ENCODE results near the gene TPMT.

Gene TPMT

DNA sequence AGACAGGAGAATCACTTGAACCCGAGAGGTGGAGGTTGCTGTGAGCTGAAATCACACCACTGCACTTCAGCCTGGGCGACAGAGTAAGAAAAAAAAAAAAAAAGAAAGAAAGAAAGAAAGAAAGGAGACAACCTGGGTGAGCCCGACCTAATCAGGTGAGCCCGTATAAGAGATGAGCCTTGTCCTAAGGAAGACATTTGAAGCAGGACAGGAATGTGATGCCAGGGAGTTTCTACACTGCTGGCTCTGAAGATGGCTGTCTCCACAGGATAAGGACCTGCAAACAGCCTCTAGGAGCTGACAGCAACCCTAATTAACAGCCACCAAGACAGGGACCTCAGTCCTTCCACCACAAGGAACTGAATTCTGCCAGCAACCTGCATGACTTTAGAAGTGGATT is 74.3 kb downstream of the TPMT start:
- no peak overlapping the region for H3K9ac ChIP-seq (ENCODE audit: low read length)
- TF ChIP-seq, protein P1, sequence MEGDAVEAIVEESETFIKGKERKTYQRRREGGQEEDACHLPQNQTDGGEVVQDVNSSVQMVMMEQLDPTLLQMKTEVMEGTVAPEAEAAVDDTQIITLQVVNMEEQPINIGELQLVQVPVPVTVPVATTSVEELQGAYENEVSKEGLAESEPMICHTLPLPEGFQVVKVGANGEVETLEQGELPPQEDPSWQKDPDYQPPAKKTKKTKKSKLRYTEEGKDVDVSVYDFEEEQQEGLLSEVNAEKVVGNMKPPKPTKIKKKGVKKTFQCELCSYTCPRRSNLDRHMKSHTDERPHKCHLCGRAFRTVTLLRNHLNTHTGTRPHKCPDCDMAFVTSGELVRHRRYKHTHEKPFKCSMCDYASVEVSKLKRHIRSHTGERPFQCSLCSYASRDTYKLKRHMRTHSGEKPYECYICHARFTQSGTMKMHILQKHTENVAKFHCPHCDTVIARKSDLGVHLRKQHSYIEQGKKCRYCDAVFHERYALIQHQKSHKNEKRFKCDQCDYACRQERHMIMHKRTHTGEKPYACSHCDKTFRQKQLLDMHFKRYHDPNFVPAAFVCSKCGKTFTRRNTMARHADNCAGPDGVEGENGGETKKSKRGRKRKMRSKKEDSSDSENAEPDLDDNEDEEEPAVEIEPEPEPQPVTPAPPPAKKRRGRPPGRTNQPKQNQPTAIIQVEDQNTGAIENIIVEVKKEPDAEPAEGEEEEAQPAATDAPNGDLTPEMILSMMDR (IDR thresholded peaks at IDR 0.05; ENCODE audit: low read length), result no peak
- TF ChIP-seq EZH2 (IDR thresholded peaks at IDR 0.05; ENCODE audit: borderline replicate concordance, low read length), result no peak

DNA sequence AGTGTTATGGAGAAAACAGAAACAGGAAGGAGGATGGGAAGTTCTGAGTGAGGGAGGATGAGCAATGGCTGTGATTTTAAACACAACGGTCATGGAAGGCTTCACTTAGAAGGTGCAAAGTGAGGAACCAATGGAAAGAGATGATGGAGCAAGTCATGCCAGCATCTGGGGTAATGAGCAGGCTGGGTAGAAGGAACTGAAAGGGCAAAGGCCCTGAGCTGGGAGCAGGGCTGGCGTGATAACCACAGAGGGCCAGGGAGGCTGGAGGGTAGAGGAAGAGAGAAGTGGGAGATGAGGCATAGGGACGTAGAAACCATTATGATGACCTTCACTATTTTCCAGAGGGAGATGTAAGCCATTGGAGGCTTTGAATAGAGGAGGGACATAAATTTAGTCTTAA is 76.0 kb downstream of the TPMT start:
- Histone ChIP-seq H3K9me3 (ENCODE audit: low read length) (no peaks in the 10 kb centered on the region), H2AFZ (ENCODE audit: low read length) (no peak overlapping the region), H3K9ac (ENCODE audit: low read length) (no peak overlapping the region), H3K27me3 (ENCODE audit: insufficient read depth, low read length) (no peaks in the 10 kb centered on the region), H3K27ac (ENCODE audit: low read depth, low read length, poor library complexity, severe bottlenecking) (no peak overlapping the region), H3K36me3 (ENCODE audit: insufficient read depth, low read length) (no peaks in the 10 kb centered on the region), H3K4me2 (ENCODE audit: low read length) (no peak overlapping the region), H3K4me1 (ENCODE audit: insufficient read depth, low read length, severe bottlenecking) (no peaks in the 10 kb centered on the region), H3K4me3 (ENCODE audit: low read depth, low read length, poor library complexity, severe bottlenecking) (no peak overlapping the region), H3F3A (ENCODE audit: insufficient read depth, low read length) (no peaks in the 10 kb centered on the region), H3K79me2 (ENCODE audit: insufficient read depth, low read length) (no peaks in the 10 kb centered on the region), H3K9me2 (ENCODE audit: low read depth, low read length) (no peaks in the 10 kb centered on the region), H4K20me1 (ENCODE audit: insufficient read depth, low read length) (no peaks in the 10 kb centered on the region)
- no peak for TF ChIP-seq EZH2 (IDR thresholded peaks at IDR 0.05; ENCODE audit: borderline replicate concordance, low read length)
- TF ChIP-seq, protein P1 (IDR thresholded peaks at IDR 0.05; ENCODE audit: low read length), result no peak

More for the DNA sequence above, 74.3 kb downstream of the TPMT start:
- Histone ChIP-seq H3K9me2 (ENCODE audit: low read depth, low read length) (no peaks in the 10 kb centered on the region), H3K4me2 (ENCODE audit: low read length) (no peak overlapping the region), H3K27ac (ENCODE audit: low read depth, low read length, poor library complexity, severe bottlenecking) (no peak overlapping the region), H3F3A (ENCODE audit: insufficient read depth, low read length) (no peaks in the 10 kb centered on the region), H4K20me1 (ENCODE audit: insufficient read depth, low read length) (no peaks in the 10 kb centered on the region), H3K27me3 (ENCODE audit: insufficient read depth, low read length) (no peaks in the 10 kb centered on the region), H2AFZ (ENCODE audit: low read length) (no peak overlapping the region), H3K36me3 (ENCODE audit: insufficient read depth, low read length) (no peaks in the 10 kb centered on the region), H3K4me1 (ENCODE audit: insufficient read depth, low read length, severe bottlenecking) (no peaks in the 10 kb centered on the region), H3K9me3 (ENCODE audit: low read length) (no peaks in the 10 kb centered on the region), H3K4me3 (ENCODE audit: low read depth, low read length, poor library complexity, severe bottlenecking) (no peak overlapping the region), H3K79me2 (ENCODE audit: insufficient read depth, low read length) (no peaks in the 10 kb centered on the region)
